H1 (cell line): ENCODE results near the gene ZNF423. TPM values are rescaled to one million over a fixed set of nuclear protein-coding genes. Genes with fewer than 3 reads are reported as not detected.

Source experiments
- CTCF ChIA-PET: fragments of 300-600 bp; sonication (Branson Sonifier 250); formaldehyde crosslinking; loops from one replicate; lab custom pipeline; 2021; ENCODE audit not compliant: partially characterized antibody; lab: Charles Lee
- POLR2A ChIA-PET: fragments of 300-600 bp; sonication (Branson Sonifier 250); formaldehyde crosslinking; loops from one replicate; lab custom pipeline; 2021; ENCODE audit warnings: inconsistent platforms; ENCODE audit not compliant: partially characterized antibody; lab: Charles Lee
- DNase-seq, 2 experiments: peaks; one replicate each; pipeline versions ENCODE4 v3.0.0 to v3.0.0-alpha.2; 2010 to 2022; ENCODE audit warnings: low spot score in 2 of 2, low read depth in 1 of 2, mixed read lengths in 1 of 2
- FAIRE-seq: peaks from 2 replicates; lab custom pipeline; 2011; peaks lifted over from hg19 to GRCh38; lab: Jason Lieb, UNC
- H2AFZ ChIP-seq: 2 replicates; pipeline ENCODE4 v1.8.1; 2012; ENCODE audit warnings: low read length, inconsistent platforms
- H2AK5ac ChIP-seq: 2 replicates; pipeline ENCODE4 v1.6.1; 2013; ENCODE audit warnings: low read depth, low read length
- H2BK120ac ChIP-seq: replicated peaks from 2 replicates; pipeline ENCODE3; 2013; ENCODE audit warnings: low read depth, low read length, inconsistent platforms
- H2BK12ac ChIP-seq: 2 replicates; pipeline ENCODE4 v1.6.1; 2013; ENCODE audit warnings: low read depth, low read length
- H2BK15ac ChIP-seq: 2 replicates; pipeline ENCODE4 v1.6.1; 2013; ENCODE audit warnings: low read length
- H2BK20ac ChIP-seq: 2 replicates; pipeline ENCODE4 v1.6.1; 2013; ENCODE audit warnings: low read length
- H2BK5ac ChIP-seq: 2 replicates; pipeline ENCODE4 v1.6.1; 2013; ENCODE audit warnings: low read depth, low read length
- H3K14ac ChIP-seq: 2 replicates; pipeline ENCODE4 v1.6.1; 2013; ENCODE audit warnings: inconsistent platforms; ENCODE audit not compliant: insufficient read length
- H3K18ac ChIP-seq: 2 replicates; pipeline ENCODE4 v1.6.1; 2013; ENCODE audit warnings: low read length; ENCODE audit errors: extremely low read depth
- H3K23ac ChIP-seq: 2 replicates; pipeline ENCODE4 v1.6.1; 2013; ENCODE audit warnings: inconsistent platforms; ENCODE audit not compliant: insufficient read length
- H3K23me2 ChIP-seq: 2 replicates; pipeline ENCODE4 v1.6.1; 2013; ENCODE audit warnings: low read depth, low read length
- H3K27ac ChIP-seq: 2 replicates; pipeline ENCODE4 v1.6.1; 2011; ENCODE audit warnings: low read depth, low read length, inconsistent platforms
- H3K27me3 ChIP-seq, 4 experiments: replicated peaks in 1 of 4; 1 replicate in 1 of 4; 2 replicates in 3 of 4; pipeline versions ENCODE4 v1.6.1 to v1.8.1; 2011 to 2013; ENCODE audit warnings: low read length in 3 of 4, mild to moderate bottlenecking in 3 of 4, inconsistent platforms in 2 of 4, mixed read lengths in 2 of 4, moderate library complexity in 1 of 4; ENCODE audit not compliant: control insufficient read depth in 3 of 4, insufficient read depth in 3 of 4; ENCODE audit errors: extremely low read depth in 1 of 4
- H3K36me3 ChIP-seq, 4 experiments: 2 replicates each; pipeline versions ENCODE4 v1.6.1 to v1.8.1; 2011 to 2013; ENCODE audit warnings: mild to moderate bottlenecking in 4 of 4, low read length in 3 of 4, moderate library complexity in 2 of 4, control low read depth in 1 of 4, inconsistent platforms in 1 of 4; ENCODE audit not compliant: insufficient read depth in 4 of 4, control insufficient read depth in 2 of 4
- H3K4ac ChIP-seq: replicated peaks from 2 replicates; pipeline ENCODE3; 2013; ENCODE audit warnings: low read length, low read depth, mixed read lengths, inconsistent platforms; ENCODE audit not compliant: insufficient read length
- H3K4me1 ChIP-seq, 4 experiments: replicated peaks in 1 of 4; 1 replicate in 1 of 4; 2 replicates in 3 of 4; pipeline versions ENCODE4 v1.6.1 to v1.8.1; 2011 to 2013; ENCODE audit warnings: low read length in 3 of 4, inconsistent platforms in 2 of 4, mixed read lengths in 1 of 4; ENCODE audit not compliant: insufficient read depth in 4 of 4, control insufficient read depth in 3 of 4
- H3K4me2 ChIP-seq, 2 experiments: 2 replicates each; pipeline versions ENCODE4 v1.6.1 to v1.8.1; 2011 to 2013; ENCODE audit warnings: low read depth in 2 of 2, low read length in 2 of 2, control low read depth in 1 of 2, inconsistent platforms in 1 of 2, mild to moderate bottlenecking in 1 of 2; ENCODE audit not compliant: insufficient read depth in 1 of 2
- H3K4me3 ChIP-seq, 4 experiments: fragments of 200-600, 300-600 bp in 1 of 4; sonication (generic), shearing (Covaris generic), sonication (Bioruptor Twin) in 1 of 4; 2 replicates each; pipeline versions ENCODE4 v1.5.1 to v1.8.1; 2011 to 2016; ENCODE audit warnings: low read length in 4 of 4, low read depth in 3 of 4, control low read depth in 2 of 4, inconsistent platforms in 2 of 4, mild to moderate bottlenecking in 2 of 4, mixed read lengths in 1 of 4, moderate library complexity in 1 of 4; ENCODE audit not compliant: insufficient read depth in 2 of 4; ENCODE audit errors: extremely low read depth in 1 of 4
- H3K56ac ChIP-seq: replicated peaks from 2 replicates; pipeline ENCODE3; 2013; ENCODE audit warnings: low read depth, mild to moderate bottlenecking, mixed read lengths, low read length, inconsistent platforms; ENCODE audit not compliant: insufficient read length
- H3K79me1 ChIP-seq: 2 replicates; pipeline ENCODE4 v1.6.1; 2013; ENCODE audit warnings: low read depth, low read length, control low read depth
- H3K79me2 ChIP-seq, 2 experiments: 2 replicates each; pipeline versions ENCODE4 v1.6.1 to v1.8.1; 2012 to 2013; ENCODE audit warnings: low read length in 2 of 2, mild to moderate bottlenecking in 2 of 2, inconsistent platforms in 1 of 2; ENCODE audit not compliant: insufficient read depth in 2 of 2, control insufficient read depth in 1 of 2
- H3K9ac ChIP-seq, 4 experiments: replicated peaks in 1 of 4; 1 replicate in 1 of 4; 2 replicates in 3 of 4; pipeline versions ENCODE4 v1.6.1 to v1.8.1; 2011 to 2013; ENCODE audit warnings: low read depth in 3 of 4, low read length in 3 of 4, control low read depth in 2 of 4, mild to moderate bottlenecking in 2 of 4, moderate library complexity in 2 of 4, inconsistent platforms in 1 of 4; ENCODE audit errors: extremely low read depth in 1 of 4
- H3K9me3 ChIP-seq, 2 experiments: 2 replicates each; pipeline versions ENCODE4 v1.6.1 to v1.8.1; 2012 to 2013; ENCODE audit warnings: mild to moderate bottlenecking in 2 of 2, moderate library complexity in 2 of 2, control low read depth in 1 of 2, inconsistent platforms in 1 of 2, low read depth in 1 of 2, low read length in 1 of 2, mixed read lengths in 1 of 2; ENCODE audit not compliant: insufficient read depth in 2 of 2
- H4K20me1 ChIP-seq, 2 experiments: replicated peaks in 1 of 2; 2 replicates each; pipeline versions ENCODE3 to v1.8.1; 2011 to 2013; ENCODE audit warnings: inconsistent platforms in 2 of 2, low read length in 2 of 2, mild to moderate bottlenecking in 1 of 2; ENCODE audit not compliant: insufficient read depth in 2 of 2, control insufficient read depth in 1 of 2
- H4K5ac ChIP-seq: 2 replicates; pipeline ENCODE4 v1.6.1; 2013; ENCODE audit warnings: low read length, low read depth, mixed read lengths, inconsistent platforms; ENCODE audit not compliant: insufficient read length
- H4K8ac ChIP-seq: 2 replicates; pipeline ENCODE4 v1.8.0; 2013; ENCODE audit warnings: mild to moderate bottlenecking, moderate library complexity, low read length, inconsistent platforms; ENCODE audit not compliant: insufficient read depth; ENCODE audit errors: extremely low read depth
- H4K91ac ChIP-seq: replicated peaks from 2 replicates; pipeline ENCODE3; 2013; ENCODE audit warnings: low read length, mixed read lengths, inconsistent platforms; ENCODE audit not compliant: insufficient read length
- ASH2L ChIP-seq: fragments of 200-600, 300-600 bp; sonication (generic); IDR thresholded peaks from one replicate; pipeline ENCODE4 v1.7.1; 2017; ENCODE audit warnings: low read length
- CHD1 ChIP-seq: IDR thresholded peaks from 2 replicates; pipeline ENCODE4 v1.6.1; 2012; ENCODE audit warnings: low read depth, low read length, improper control_type of control experiment
- E2F6 ChIP-seq: IDR thresholded peaks from 2 replicates; pipeline ENCODE4 v1.6.1; 2012; ENCODE audit warnings: inconsistent platforms
- JUN ChIP-seq: IDR thresholded peaks from 2 replicates; pipeline ENCODE4 v1.6.1; 2011; ENCODE audit warnings: low read depth, mild to moderate bottlenecking, improper control_type of control experiment, low read length
- JUND ChIP-seq: IDR thresholded peaks from 2 replicates; pipeline ENCODE4 v1.6.1; 2011; ENCODE audit warnings: mild to moderate bottlenecking, improper control_type of control experiment, low read length
- KDM1A ChIP-seq: fragments of 200-600, 300-600 bp; sonication (generic); IDR thresholded peaks from 2 replicates; pipeline ENCODE4 v1.7.1; 2016; ENCODE audit warnings: mild to moderate bottlenecking, low read length, borderline replicate concordance
- KDM5A ChIP-seq: fragments of 200-600 bp; IDR thresholded peaks from 2 replicates; pipeline ENCODE4 v1.7.1; 2012; ENCODE audit warnings: mild to moderate bottlenecking, low read length, inconsistent platforms, mixed read lengths
- RFX5 ChIP-seq: IDR thresholded peaks from 2 replicates; pipeline ENCODE4 v1.6.1; 2011; ENCODE audit warnings: low read depth, low read length, improper control_type of control experiment, borderline replicate concordance
- SAP30 ChIP-seq: fragments of 300-600 bp; sonication (generic); IDR thresholded peaks from 2 replicates; pipeline ENCODE4 v1.7.1; 2012; ENCODE audit warnings: low read length, moderate library complexity, mild to moderate bottlenecking, inconsistent platforms; ENCODE audit not compliant: insufficient read depth, insufficient replicate concordance
- SIRT6 ChIP-seq: IDR thresholded peaks from one replicate; pipeline ENCODE4 v1.7.1; 2012; ENCODE audit warnings: low read length, inconsistent platforms
- SIX5 ChIP-seq: IDR thresholded peaks from 2 replicates; pipeline ENCODE4 v1.6.1; 2011; ENCODE audit warnings: mild to moderate bottlenecking, low read depth, low read length
- TCF12 ChIP-seq: IDR thresholded peaks from 2 replicates; pipeline ENCODE4 v1.6.1; 2011; ENCODE audit warnings: low read depth, mild to moderate bottlenecking, low read length
- YY1 ChIP-seq: IDR thresholded peaks from 2 replicates; pipeline ENCODE4 v1.6.1; 2011; ENCODE audit warnings: low read depth, mild to moderate bottlenecking, low read length
- WGBS, 2 experiments: shearing (Covaris generic) in 1 of 2; methylation state at CpG; one replicate each; pipeline versions ENCODE4 v1.1.6 to v1.1.7; 2013 to 2015; ENCODE audit warnings: low lambda C conversion rate in 2 of 2, mixed read lengths in 2 of 2, inconsistent platforms in 1 of 2, low coverage in 1 of 2, missing lambda C conversion rate in 1 of 2; ENCODE audit not compliant: insufficient replicate concordance in 2 of 2, insufficient coverage in 1 of 2, insufficient read length in 1 of 2; ENCODE audit errors: extremely low coverage in 1 of 2, missing lambda C conversion rate in 1 of 2; 5-methylcytosine and 5-hydroxymethylcytosine counted together
- polyA plus RNA-seq, 7 experiments: library from polyadenylated mRNA; depleted of rRNA in 3 of 7; stranded (reverse) in 5 of 7; unstranded in 2 of 7; fragments of >200 nt in 5 of 7; fragments of 200-250 nt in 2 of 7; gene quantifications; 1 replicate in 5 of 7; 2 replicates in 1 of 7; 4 replicates in 1 of 7; pipeline versions ENCODE4 v1.2.1 to v1.2.3, GENCODE V29; 2011 to 2013; ENCODE audit warnings: missing spikeins in 2 of 7, mixed read lengths in 2 of 7
- total RNA-seq: library from RNA; stranded (reverse); fragmentation: NEBNext Ultra II Directional; extraction: Animal tissue kit (Norgen Biotek cat#: 25700); gene quantifications from 2 replicates; pipeline ENCODE4 v1.2.1, GENCODE V29; 2021

The ZNF423 gene
- total and polyA plus RNA-seq, 2 of the 8 experiments (the other 6 are each of a cell fraction or from before 2014, with no cell fraction given), result 38.2 to 52.3 TPM

GRCh38 chr16:49470513-49470991, 385.4 kb downstream of the ZNF423 start:
- no peak overlapping the region for H3K4me2 ChIP-seq
- no peak overlapping the region for H2BK120ac ChIP-seq
- no peaks in the 10 kb centered on the region for H4K20me1 ChIP-seq
- H2BK15ac ChIP-seq, result no peak overlapping the region
- H3K79me2 ChIP-seq, result no peaks in the 10 kb centered on the region
- 100% methylated on average over 3 of the region's 3 CpGs; no CpG with 5 or more reads in 1 of the 2 experiments for WGBS, 2 experiments
- H3K23me2 ChIP-seq, result 0 out of 2 replicates have a peak, but pooled peaks cover 3% of the 10 kb centered on the region
- no peak overlapping the region for H3K23ac ChIP-seq
- H3K14ac ChIP-seq, result no peak overlapping the region
- DNase-seq, result no peak
- H3K4me3 ChIP-seq, result no peak overlapping the region
- no peaks in the 10 kb centered on the region; a peak in 2 of 7 replicates for H3K4me1 ChIP-seq
- H3K56ac ChIP-seq, result no peak overlapping the region
- ChIA-PET POLR2A (no interaction called here), CTCF (interaction anchor here (0.6 to 1.8 kb wide), 7 partner anchors 12 to 122 kb away, joined by 3 to 5 read pairs (median 4); no protein-coding TSS in a partner anchor)
- H2BK5ac ChIP-seq, result no peak overlapping the region
- no peak for FAIRE-seq
- H3K27me3 ChIP-seq, result peaks cover 0 to 13% (median 9%) of the 10 kb centered on the region in 4 experiments; a peak in 3 of 7 replicates
- H3K9me3 ChIP-seq, result no peaks in the 10 kb centered on the region
- no peak overlapping the region for H2AK5ac ChIP-seq
- H3K18ac ChIP-seq, result no peak overlapping the region
- no peaks in the 10 kb centered on the region for H3K79me1 ChIP-seq
- H2BK12ac ChIP-seq, result no peak overlapping the region
- H3K4ac ChIP-seq, result no peak overlapping the region
- no peak overlapping the region for H4K91ac ChIP-seq
- H3K9ac ChIP-seq, result no peak overlapping the region
- no peak overlapping the region for H3K27ac ChIP-seq
- no peak overlapping the region for H4K5ac ChIP-seq
- H2AFZ ChIP-seq, result no peak overlapping the region
- no peaks in the 10 kb centered on the region for H3K36me3 ChIP-seq
- no peak overlapping the region for H2BK20ac ChIP-seq
- H4K8ac ChIP-seq, result no peak overlapping the region
- TF ChIP-seq SIRT6 (no peak), KDM1A (no peak), SAP30 (no peak), JUND (no peak), JUN (no peak), E2F6 (no peak), YY1 (no peak), TCF12 (no peak), ASH2L (no peak), RFX5 (no peak), SIX5 (no peak), CHD1 (no peak), KDM5A (no peak)
